HG02970 (cell line): ENCODE measurements around the gene RB1.
"Not testable (repeated sequence)": the region's sequence is repeated elsewhere in the genome, so short reads cannot be mapped to it uniquely, and the experiment has no call there.

Experiments used
- ATAC-seq: cut with Tn5 transposase; IDR thresholded peaks from one replicate; pipeline ENCODE4 v1.9.1; 2021; ENCODE audit warnings: mild to moderate bottlenecking, moderate library complexity, moderate number of reproducible peaks; ENCODE audit not compliant: unreplicated experiment, low FRiP score

Gene RB1

GRCh38 chr13:48403913-48404312 lies 100.4 kb downstream of the RB1 start:
- ATAC-seq: no peak

GRCh38 chr13:48404952-48405351 lies 101.4 kb downstream of the RB1 start:
- ATAC-seq: no peak

GRCh38 chr13:48405875-48406274 lies 102.3 kb downstream of the RB1 start:
- ATAC-seq: no peak

GRCh38 chr13:48410199-48410598 lies 106.6 kb downstream of the RB1 start:
- no peak for ATAC-seq

GRCh38 chr13:48411147-48411794 lies 107.7 kb downstream of the RB1 start:
- no peak for ATAC-seq

- no peak for ATAC-seq
Observed at GRCh38 chr13:48411841-48412531, 108.4 kb downstream of the RB1 start.

- no peak for ATAC-seq
Observed at GRCh38 chr13:48412881-48413351, 109.4 kb downstream of the RB1 start, which contains the start of gene LPAR6. Gene LPAR6, minus strand, starts transcription at chr13:48413113. Its CDS starts 690 bp downstream, at chr13:48412423.

GRCh38 chr13:48414501-48414900 lies 111.0 kb downstream of the RB1 start:
- no peak for ATAC-seq

- no peak for ATAC-seq
Observed at GRCh38 chr13:48415516-48415915, 112.0 kb downstream of the RB1 start.

- not testable (repeated sequence) for ATAC-seq
Observed at GRCh38 chr13:48422003-48422402, 118.5 kb downstream of the RB1 start.

- no peak for ATAC-seq
Observed at GRCh38 chr13:48424212-48424611, 120.7 kb downstream of the RB1 start.

GRCh38 chr13:48426052-48426451 lies 122.5 kb downstream of the RB1 start:
- no peak for ATAC-seq

- ATAC-seq: not testable (repeated sequence)
Observed at GRCh38 chr13:48426755-48427298, 123.3 kb downstream of the RB1 start.

GRCh38 chr13:48429036-48429435 lies 125.5 kb downstream of the RB1 start:
- no peak for ATAC-seq

- no peak for ATAC-seq
Observed at GRCh38 chr13:48429886-48430285, 126.3 kb downstream of the RB1 start.

GRCh38 chr13:48431431-48431830 lies 127.9 kb downstream of the RB1 start:
- no peak for ATAC-seq

- no peak for ATAC-seq
Observed at GRCh38 chr13:48431987-48432615, 128.6 kb downstream of the RB1 start.

- no peak for ATAC-seq
Observed at GRCh38 chr13:48434200-48434599, 130.6 kb downstream of the RB1 start.

GRCh38 chr13:48436661-48437288 lies 133.2 kb downstream of the RB1 start:
- no peak for ATAC-seq

GRCh38 chr13:48437371-48437770 lies 133.8 kb downstream of the RB1 start:
- no peak for ATAC-seq
